ENCODE results near the gene PLCL2. TPM values are rescaled to one million over a fixed set of nuclear protein-coding genes. Genes with fewer than 3 reads are reported as not detected.

The PLCL2 gene
- total RNA-seq, 4 donors from 2014 or later: 4.1 to 9.1 (median 6.7) TPM

DNA sequence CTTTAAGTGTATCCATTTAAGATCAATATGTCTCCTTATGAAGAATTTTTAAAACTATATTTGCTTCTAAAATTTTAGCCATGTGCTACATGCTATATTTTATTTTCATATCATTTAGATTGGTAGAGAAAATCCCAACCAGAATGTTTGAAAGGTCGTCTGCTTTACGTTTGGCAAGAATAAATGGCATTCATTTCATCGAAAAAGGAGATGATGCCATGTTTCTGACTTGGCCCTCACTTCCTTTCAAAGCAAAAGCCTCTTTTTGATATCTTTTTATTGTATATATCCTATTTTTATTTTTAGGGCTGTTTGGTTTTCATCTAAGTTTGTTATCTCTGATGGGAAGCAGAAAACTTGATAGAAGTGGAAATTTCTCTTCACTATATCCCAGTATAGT, 176.2 kb downstream of the PLCL2 start:
- no peak for DNase-seq (ENCODE audit: extremely low spot score)
- 92% methylated on average over 3 of the region's 3 CpGs for WGBS
- intact Hi-C loops (cut with DNase I): no loop called here
- H3K9me3 ChIP-seq: no peaks in the 10 kb centered on the region
- H3K27me3 ChIP-seq: no peaks in the 10 kb centered on the region
- no peak overlapping the region for H3K27ac ChIP-seq (replicated peaks in 1 of 4)
- no peak overlapping the region for H3K4me3 ChIP-seq
- TF ChIP-seq POLR2AphosphoS5 (IDR thresholded peaks at IDR 0.05): no peak
- TF ChIP-seq, protein P1, sequence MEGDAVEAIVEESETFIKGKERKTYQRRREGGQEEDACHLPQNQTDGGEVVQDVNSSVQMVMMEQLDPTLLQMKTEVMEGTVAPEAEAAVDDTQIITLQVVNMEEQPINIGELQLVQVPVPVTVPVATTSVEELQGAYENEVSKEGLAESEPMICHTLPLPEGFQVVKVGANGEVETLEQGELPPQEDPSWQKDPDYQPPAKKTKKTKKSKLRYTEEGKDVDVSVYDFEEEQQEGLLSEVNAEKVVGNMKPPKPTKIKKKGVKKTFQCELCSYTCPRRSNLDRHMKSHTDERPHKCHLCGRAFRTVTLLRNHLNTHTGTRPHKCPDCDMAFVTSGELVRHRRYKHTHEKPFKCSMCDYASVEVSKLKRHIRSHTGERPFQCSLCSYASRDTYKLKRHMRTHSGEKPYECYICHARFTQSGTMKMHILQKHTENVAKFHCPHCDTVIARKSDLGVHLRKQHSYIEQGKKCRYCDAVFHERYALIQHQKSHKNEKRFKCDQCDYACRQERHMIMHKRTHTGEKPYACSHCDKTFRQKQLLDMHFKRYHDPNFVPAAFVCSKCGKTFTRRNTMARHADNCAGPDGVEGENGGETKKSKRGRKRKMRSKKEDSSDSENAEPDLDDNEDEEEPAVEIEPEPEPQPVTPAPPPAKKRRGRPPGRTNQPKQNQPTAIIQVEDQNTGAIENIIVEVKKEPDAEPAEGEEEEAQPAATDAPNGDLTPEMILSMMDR (IDR thresholded peaks at IDR 0.05): no peak
- no peak for TF ChIP-seq EP300 (IDR thresholded peaks at IDR 0.05)
- TF ChIP-seq POLR2A (IDR thresholded peaks at IDR 0.05; ENCODE audit: low read depth): no peak
- H3K4me1 ChIP-seq: no peaks in the 10 kb centered on the region
- H3K36me3 ChIP-seq: no peaks in the 10 kb centered on the region

GRCh38 chr3:17062736-17063135, 178.0 kb downstream of the PLCL2 start:
- Histone ChIP-seq H3K27me3 (no peaks in the 10 kb centered on the region), H3K9me3 (no peaks in the 10 kb centered on the region), H3K4me1 (no peaks in the 10 kb centered on the region), H3K36me3 (peaks cover 0 to under 1% (median 0%) of the 10 kb centered on the region in 4 donors), H3K27ac (replicated peaks in 1 of 4) (no peak overlapping the region), H3K4me3 (no peak overlapping the region)
- 72% methylated on average over 3 of the region's 3 CpGs for WGBS
- no peak for DNase-seq (ENCODE audit: extremely low spot score)
- TF ChIP-seq POLR2A (IDR thresholded peaks at IDR 0.05; ENCODE audit: low read depth): no peak
- no peak for TF ChIP-seq EP300 (IDR thresholded peaks at IDR 0.05)
- intact Hi-C loops (cut with DNase I): no loop called here

DNA sequence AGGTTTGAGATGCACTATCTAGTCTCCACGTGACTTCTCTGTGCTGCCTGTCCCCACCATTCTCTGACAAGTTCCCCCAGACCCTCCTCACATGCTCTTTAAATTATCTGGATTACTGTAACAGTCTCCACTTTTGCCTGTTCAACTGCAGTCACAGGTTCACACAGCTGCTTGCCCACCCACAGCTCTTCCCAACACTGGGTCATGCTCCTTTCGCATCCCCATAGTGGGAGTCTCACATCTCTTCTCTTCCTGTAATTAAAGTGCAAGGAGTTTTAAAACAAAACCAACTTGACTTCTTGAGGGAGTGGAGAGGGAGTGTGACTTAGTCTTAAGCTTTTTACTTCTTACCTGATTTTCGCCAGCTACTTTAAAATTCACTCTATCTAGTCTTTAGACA, 178.8 kb downstream of the PLCL2 start:
- H3K36me3 ChIP-seq: peaks cover 0 to 10% (median 0%) of the 10 kb centered on the region in 4 donors
- intact Hi-C loops (cut with DNase I): no loop called here
- WGBS: 95% methylated on average over 3 of the region's 3 CpGs
- H3K4me1 ChIP-seq: no peaks in the 10 kb centered on the region
- no peak for TF ChIP-seq POLR2A (IDR thresholded peaks at IDR 0.05; ENCODE audit: low read depth)
- TF ChIP-seq, protein P1 (IDR thresholded peaks at IDR 0.05): no peak
- no peak for TF ChIP-seq EP300 (IDR thresholded peaks at IDR 0.05)
- TF ChIP-seq POLR2AphosphoS5 (IDR thresholded peaks at IDR 0.05): no peak
- H3K9me3 ChIP-seq: no peaks in the 10 kb centered on the region
- DNase-seq (ENCODE audit: extremely low spot score): no peak
- no peak overlapping the region for H3K4me3 ChIP-seq
- no peaks in the 10 kb centered on the region for H3K27me3 ChIP-seq
- no peak overlapping the region for H3K27ac ChIP-seq (replicated peaks in 1 of 4)

GRCh38 chr3:17065315-17065714, 180.6 kb downstream of the PLCL2 start:
- TF ChIP-seq POLR2AphosphoS5 (IDR thresholded peaks at IDR 0.05) (no peak), EP300 (IDR thresholded peaks at IDR 0.05) (no peak)
- TF ChIP-seq, protein P1 (IDR thresholded peaks at IDR 0.05): no peak
- 95% methylated on average over 2 of the region's 2 CpGs for WGBS
- Histone ChIP-seq H3K27me3 (no peaks in the 10 kb centered on the region), H3K4me3 (no peak overlapping the region), H3K9me3 (no peaks in the 10 kb centered on the region), H3K27ac (replicated peaks in 1 of 4) (no peak overlapping the region), H3K36me3 (peaks cover 0 to 15% (median 0%) of the 10 kb centered on the region in 4 donors), H3K4me1 (peaks cover 0 to 2% (median 0%) of the 10 kb centered on the region in 4 donors)
- no peak for DNase-seq (ENCODE audit: extremely low spot score)
- intact Hi-C loops (cut with DNase I): no loop called here

- Histone ChIP-seq H3K4me3 (no peak overlapping the region), H3K27me3 (no peaks in the 10 kb centered on the region), H3K9me3 (no peaks in the 10 kb centered on the region), H3K36me3 (peaks cover 0 to 15% (median 0%) of the 10 kb centered on the region in 4 donors), H3K4me1 (peaks cover 0 to 7% (median 0%) of the 10 kb centered on the region in 4 donors), H3K27ac (replicated peaks in 1 of 4) (no peak overlapping the region)
- DNase-seq (ENCODE audit: extremely low spot score): no peak
- TF ChIP-seq EP300 (IDR thresholded peaks at IDR 0.05) (no peak), POLR2A (IDR thresholded peaks at IDR 0.05; ENCODE audit: low read depth) (no peak), POLR2AphosphoS5 (IDR thresholded peaks at IDR 0.05) (no peak)
- TF ChIP-seq, protein P1 (IDR thresholded peaks at IDR 0.05): no peak
- intact Hi-C loops (cut with DNase I): no loop called here
- WGBS: 87% methylated on average over 4 of the region's 4 CpGs
Observed at GRCh38 chr3:17065881-17066280, 181.1 kb downstream of the PLCL2 start.

All from esophagus muscularis mucosa (tissue), 4 donors.